ENCODE measurements around the gene TTC27. TPM values are rescaled to one million over a fixed set of nuclear protein-coding genes. Genes with fewer than 3 reads are reported as not detected.

Gene TTC27
- total and polyA plus RNA-seq, 10 of the 15 experiments (the other 5 are each of a cell fraction or from before 2014, with no cell fraction given), result 20.4 to 34.9 (median 26.0) TPM

GRCh38 chr2:32843699-32844098, 215.8 kb downstream of the TTC27 start:
- intact Hi-C loops (cut with micrococcal nuclease; ENCODE audit: unreplicated experiment), result no loop called here
- no peak for FAIRE-seq
- H3K4me3 ChIP-seq, result no peak overlapping the region
- CTCF ChIA-PET, result interaction anchor here (1.5 kb wide), 1 partner anchor 17 kb away, joined by 4 read pairs; no protein-coding TSS in a partner anchor
- no peak overlapping the region for H2AFZ ChIP-seq (ENCODE audit: control insufficient read depth, low read depth, low read length)
- H3K9me3 ChIP-seq (replicated peaks; ENCODE audit: control insufficient read depth, insufficient read depth, low read length), result no peaks in the 10 kb centered on the region; the same call in 2 of the 3 replicates
- ATAC-seq, result no peak
- H3K4me2 ChIP-seq (ENCODE audit: control insufficient read depth, insufficient read depth), result no peak overlapping the region
- H3K4me1 ChIP-seq (ENCODE audit: control insufficient read depth, insufficient read depth, low read length), result 0 out of 2 replicates have a peak, but pooled peaks cover under 1% of the 10 kb centered on the region
- in situ Hi-C loops (cut with MboI), result no loop called here
- TF ChIP-seq SMARCA5 (IDR thresholded peaks at IDR 0.05) (no peak), NKRF (conservative IDR thresholded peaks at IDR 0.05) (no peak), CBX5 (IDR thresholded peaks at IDR 0.05; ENCODE audit: low read depth) (no peak), GATAD2B (conservative IDR thresholded peaks at IDR 0.05; ENCODE audit: low read depth) (no peak), PAX8 (IDR thresholded peaks at IDR 0.05) (no peak), CBX3 (IDR thresholded peaks at IDR 0.05; ENCODE audit: borderline replicate concordance, low read depth) (no peak), BCL11A (IDR thresholded peaks at IDR 0.05; ENCODE audit: low read depth, low read length) (no peak), RFX5 (IDR thresholded peaks at IDR 0.05; ENCODE audit: low read depth, low read length) (no peak), NR2F1 (conservative IDR thresholded peaks at IDR 0.05) (no peak)
- H4K20me1 ChIP-seq (ENCODE audit: control insufficient read depth, insufficient read depth), result no peaks in the 10 kb centered on the region
- no peaks in the 10 kb centered on the region for H3K79me2 ChIP-seq (ENCODE audit: control insufficient read depth, insufficient read depth, low read length)
- no peak overlapping the region for H3K9ac ChIP-seq (ENCODE audit: control insufficient read depth, insufficient read depth, low read length)
- 0% methylated on average over 1 of the region's 1 CpG for WGBS (ENCODE audit: insufficient coverage, insufficient replicate concordance, low lambda C conversion rate, missing lambda C conversion rate)
- POLR2A ChIA-PET, result no interaction called here
- no peak overlapping the region for H3K27ac ChIP-seq (ENCODE audit: control insufficient read depth, insufficient read depth)
- RAD21 ChIA-PET (ENCODE audit: unreplicated experiment), result no interaction called here
- BruUV-seq (replicated peaks), result no TSS peak
- H3K27me3 ChIP-seq (replicated peaks in 1 of 2; ENCODE audit: control insufficient read depth in 2 of 2, insufficient read depth in 2 of 2, low read length in 1 of 2), result no peaks in the 10 kb centered on the region
- no peak for DNase-seq (ENCODE audit: low read depth, low spot score)
- SMC1A ChIA-PET (ENCODE audit: uncharacterized antibody, unreplicated experiment), result no interaction called here
- H3K36me3 ChIP-seq (ENCODE audit: control insufficient read depth in 2 of 2, insufficient read depth in 2 of 2, low read length in 1 of 2), result no peaks in the 10 kb centered on the region
